GM19099 (cell line): ENCODE data around the gene KCTD15.

Experiments used
- POLR2A ChIP-seq: IDR thresholded peaks from 3 replicates; pipeline ENCODE4 v1.6.1; 2011; ENCODE audit warnings: low read depth; ENCODE audit not compliant: insufficient read length; ENCODE audit errors: extremely low read depth

Gene KCTD15

DNA sequence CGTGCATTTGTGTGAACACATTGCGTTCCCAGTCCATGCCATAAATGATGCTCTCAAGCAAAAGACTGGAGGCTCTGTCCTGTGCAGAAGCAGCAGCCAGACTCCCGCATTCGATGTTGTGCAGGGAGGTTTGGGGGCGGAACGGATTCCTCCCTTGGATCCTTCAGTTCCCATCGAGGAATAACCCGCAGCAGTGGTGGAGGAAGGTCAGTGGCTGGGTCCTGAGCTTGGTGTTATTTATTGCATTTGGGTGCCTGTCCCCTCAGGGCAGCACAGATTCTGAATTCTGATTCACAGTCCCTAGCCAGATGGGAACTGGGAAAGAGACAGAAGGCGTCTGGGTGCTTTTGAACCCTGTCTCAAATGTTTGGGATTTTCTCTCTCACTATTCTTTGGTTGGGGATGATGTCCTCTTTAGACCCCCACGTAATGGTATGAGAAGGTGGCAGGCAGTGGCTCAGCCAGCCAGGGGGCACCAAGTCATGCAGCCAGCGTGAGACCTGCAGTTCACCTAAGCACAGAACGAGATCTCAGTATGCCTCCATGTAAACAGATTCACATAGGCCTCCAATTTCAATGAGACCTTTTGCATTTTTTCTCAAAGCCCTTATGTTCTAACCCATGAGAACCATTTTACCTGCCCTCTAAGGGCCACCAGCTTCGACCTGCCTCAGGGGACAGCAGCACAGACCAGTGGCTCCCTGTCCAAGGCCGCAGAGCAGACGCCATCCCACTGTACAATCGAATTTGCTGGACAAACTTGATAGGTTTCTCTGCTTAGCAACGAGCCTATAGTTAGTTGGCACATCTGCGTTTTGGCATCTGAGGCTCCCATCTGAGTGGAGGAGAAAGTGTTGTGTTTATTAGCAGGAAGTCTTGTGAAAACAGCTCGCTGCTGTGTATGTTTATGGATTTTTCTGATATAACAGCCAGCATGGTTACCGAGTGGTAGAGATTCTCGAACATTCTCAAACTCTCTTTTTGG lies 17.8 kb downstream of the KCTD15 start:
- no peak for TF ChIP-seq POLR2A

DNA sequence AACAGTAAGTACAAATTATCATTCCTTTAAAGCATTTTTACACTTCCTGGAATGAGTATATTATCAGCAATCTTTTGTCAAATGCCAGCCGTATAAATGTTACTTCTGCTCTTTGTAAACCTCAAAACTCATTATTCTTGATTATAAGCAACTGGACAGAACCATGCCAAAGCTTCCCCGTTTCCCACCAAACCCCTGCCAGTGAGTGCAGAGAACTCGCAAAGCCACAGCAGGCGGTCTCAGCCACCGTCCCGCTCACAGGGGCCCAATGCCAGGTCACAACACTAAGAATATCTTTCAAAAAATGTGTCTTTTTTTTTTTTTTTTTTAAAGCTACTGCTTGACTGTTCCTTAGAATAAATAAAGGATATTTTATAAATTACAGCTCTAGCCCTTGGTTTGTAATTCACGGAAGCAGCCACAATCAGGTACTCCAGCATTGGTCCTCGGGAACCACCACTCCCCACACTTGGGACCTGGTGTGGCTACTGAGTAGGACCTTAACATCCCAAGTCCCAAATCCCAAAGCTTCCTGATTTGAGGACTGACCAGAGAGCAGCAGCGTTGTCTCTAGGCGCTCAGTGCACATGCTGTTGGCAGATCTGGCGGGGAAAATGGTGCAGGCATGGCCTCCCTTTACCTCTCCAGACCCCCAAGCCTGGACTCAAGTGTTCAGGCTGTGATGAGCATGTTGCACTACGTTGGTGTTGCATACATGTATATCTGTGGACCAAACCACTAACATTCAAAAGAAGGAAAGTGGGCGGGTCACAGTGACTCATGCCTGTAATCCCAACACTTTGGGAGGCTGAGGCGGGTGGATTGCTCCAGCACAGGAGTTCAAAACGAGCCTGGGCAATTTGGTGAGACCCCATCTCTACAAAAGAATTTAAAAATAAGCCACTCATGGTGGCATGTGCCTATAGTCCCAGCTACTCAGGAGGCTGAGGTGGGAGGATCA lies 19.0 kb downstream of the KCTD15 start:
- no peak for TF ChIP-seq POLR2A

DNA sequence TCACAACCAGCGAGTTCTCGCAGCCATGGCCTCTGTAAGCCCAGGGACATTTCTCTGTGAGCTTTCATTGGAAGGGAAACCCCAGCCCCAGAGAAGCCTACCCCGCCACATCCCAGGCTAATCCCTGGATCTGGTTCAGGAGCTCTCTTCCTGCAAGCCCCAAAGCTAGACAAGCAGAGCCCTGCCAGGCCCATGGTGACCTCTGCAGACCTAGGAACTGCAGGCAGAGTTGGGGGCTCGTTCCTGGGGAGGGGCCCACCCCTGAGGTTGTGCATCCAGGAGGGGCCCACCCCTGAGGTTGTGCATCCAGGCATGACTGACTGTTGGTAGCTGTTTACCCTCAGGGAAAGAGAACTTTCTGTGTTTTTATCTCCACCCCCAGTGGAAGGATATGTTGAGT lies 21.7 kb downstream of the KCTD15 start:
- no peak for TF ChIP-seq POLR2A

DNA sequence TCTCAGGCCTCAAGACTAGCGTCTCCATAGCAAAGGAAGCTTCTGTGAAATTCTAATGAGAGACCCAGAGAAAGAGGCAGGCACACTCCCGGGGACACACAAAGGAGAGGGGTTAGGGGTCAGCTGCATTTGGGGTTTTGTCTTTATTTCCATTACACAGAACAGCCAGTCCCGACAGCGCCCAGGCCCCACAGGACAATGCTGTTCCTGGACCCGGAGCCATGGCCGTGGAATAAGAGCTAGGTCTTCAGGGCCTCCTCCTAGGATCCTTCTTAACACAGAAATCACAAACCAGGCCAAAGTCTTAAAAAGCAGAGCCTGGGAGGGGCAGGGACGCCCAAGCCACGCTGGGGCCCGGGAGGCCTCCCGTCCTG lies 22.8 kb downstream of the KCTD15 start:
- no peak for TF ChIP-seq POLR2A

DNA sequence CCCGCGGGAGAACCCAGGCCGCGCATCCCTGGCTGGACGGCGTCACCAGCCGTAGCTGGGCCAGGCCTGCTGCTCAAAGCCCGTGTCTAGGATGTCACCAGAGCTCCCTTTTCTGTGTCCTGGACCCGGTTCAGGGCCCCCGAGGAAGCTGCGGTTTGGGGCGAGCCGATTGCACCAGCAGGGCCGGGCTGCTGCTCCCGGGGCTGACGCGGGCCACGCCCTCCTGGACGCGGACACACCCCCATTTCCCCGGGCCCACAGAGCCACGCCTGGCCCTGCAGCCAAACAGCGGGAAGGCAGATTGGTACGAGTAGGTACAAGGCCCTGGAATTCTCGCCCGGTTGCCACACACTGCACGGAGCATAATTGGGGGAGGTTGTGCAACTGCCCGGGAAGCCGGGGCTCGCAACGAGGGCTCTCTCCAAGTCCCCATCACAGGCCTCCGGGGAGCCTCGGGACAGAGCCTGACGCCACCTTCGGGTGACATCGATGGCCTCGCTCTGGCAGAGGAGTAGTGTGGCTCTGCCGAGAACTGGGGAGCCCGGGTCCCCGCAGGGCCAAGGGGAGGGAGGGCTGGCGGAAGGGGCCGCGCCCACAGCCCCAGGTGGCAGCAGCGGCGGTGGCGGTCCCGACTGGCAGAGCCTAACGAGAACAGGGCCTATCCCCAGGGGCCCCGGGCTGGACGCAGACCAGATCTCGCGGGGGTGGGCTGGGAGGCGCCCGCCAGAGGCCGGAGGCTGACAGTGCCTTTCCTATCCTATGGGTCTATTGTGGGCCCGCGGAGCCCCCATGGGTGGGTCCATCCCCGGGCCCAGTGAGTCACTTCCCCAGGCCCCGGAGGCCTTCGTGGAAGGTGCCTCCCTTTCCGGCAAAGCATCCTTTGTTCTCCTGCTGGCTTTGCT lies 23.5 kb downstream of the KCTD15 start:
- TF ChIP-seq POLR2A: no peak

DNA sequence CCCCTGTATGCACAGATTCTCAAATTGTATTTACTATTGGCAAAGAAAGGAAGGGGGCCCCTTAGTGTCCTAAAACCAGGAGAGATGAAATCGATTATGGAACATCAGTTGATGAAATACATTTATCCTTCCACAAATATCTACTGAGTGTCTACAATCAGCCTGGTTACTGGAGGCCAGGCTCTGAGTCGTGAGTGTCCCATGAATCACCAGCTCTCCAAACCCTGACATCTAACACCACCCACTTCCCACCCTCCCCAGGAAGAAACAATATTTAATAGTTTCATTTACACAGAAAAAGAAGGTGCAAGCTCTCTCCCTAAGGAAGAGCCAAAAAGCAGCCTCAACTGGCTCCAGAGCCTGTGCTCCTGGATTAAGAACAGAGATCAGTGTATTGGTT lies 25.2 kb downstream of the KCTD15 start:
- TF ChIP-seq POLR2A: no peak

DNA sequence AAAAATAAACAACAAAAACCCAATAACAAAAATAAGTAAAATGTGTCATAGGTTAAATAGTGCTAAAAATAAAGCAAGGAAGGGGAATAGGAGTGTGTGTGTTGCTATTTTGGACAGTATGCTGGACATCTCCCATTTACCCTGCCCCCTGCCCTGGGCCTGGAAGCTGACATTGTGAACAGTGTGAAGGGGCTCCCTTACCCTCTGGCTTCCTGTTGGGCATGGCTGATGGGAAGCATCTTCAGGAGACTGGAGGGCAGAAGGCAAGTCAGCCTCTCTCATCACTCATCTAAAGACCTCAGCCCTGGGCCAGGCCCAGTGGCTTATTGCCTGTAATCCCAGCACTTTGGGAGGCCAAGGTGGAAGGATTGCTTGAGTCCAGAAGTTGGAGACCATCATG lies 26.7 kb downstream of the KCTD15 start:
- no peak for TF ChIP-seq POLR2A

DNA sequence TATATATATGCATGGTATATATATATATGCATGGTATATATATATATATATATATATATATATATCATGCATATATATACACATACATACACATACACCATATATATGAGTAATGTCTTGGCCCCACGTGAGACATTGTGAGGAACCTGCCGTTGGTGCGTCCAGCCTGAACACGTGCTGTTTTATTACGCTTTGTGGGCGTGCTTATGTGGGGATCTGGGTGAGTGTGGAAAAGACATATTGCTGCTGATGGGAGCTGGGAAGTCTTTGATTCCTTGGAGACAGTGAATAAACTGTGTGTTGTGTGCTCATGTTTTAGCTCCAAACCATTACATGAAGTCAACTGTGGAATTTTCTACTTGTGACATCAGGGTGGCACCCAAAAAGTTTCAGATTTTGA lies 28.9 kb downstream of the KCTD15 start:
- no peak for TF ChIP-seq POLR2A

DNA sequence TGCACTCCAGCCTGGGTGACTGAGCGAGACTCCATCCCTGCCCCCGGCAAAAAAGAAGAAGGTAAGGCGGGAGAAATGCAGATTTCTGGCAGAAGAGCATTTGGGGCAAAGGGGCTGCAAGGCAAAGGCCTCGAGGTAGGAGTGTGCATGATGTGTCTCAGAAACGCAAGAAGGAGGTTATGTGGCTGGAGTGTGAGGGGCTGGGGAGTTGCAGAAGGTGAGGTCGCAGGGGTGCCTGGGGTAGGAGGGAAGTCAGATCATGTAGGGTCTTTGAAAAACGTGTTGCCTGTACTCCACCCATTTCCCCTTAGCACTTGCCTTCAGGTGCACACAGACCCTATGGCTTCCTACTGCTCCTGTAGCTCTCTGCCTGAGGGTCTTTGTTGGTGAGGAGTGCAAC lies 29.9 kb downstream of the KCTD15 start:
- no peak for TF ChIP-seq POLR2A

DNA sequence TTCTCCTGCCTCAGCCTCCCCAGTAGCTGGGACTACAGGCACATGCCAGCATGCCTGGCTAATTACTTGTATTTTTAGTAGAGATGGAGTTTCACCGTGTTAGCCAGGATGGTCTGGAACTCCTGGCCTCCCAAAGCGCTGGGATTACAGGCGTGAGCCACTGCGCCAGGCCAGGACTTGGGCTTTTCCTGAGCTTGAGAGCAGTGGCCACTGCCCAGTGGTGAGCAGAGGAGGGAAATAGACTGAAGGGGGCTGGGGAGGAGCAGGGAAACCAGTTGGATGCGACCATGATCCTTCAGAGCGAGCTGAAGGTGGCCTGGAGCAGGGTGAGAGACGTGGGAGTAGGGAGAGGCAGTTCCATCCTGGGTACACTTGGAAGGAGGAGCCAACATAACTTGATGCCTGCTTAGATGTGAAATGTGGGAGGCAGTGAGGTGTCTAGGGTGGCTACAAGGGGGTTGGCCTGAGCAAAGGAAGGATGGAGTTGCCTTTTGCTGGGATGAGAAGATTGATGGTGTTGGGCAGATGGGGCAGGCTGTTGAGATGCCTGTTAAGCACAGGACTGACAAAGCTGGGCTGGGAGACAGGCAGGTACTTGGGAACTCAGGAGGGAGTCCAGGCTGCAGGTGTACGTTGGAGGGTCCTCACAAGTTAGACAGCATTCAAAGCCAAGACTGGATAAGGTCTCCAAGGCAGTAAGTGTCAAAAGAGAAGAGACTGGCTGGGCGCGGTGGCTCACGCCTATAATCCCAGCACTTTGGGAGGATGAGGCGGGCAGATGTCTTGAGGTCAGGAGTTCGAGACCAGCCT lies 31.8 kb downstream of the KCTD15 start:
- no peak for TF ChIP-seq POLR2A

DNA sequence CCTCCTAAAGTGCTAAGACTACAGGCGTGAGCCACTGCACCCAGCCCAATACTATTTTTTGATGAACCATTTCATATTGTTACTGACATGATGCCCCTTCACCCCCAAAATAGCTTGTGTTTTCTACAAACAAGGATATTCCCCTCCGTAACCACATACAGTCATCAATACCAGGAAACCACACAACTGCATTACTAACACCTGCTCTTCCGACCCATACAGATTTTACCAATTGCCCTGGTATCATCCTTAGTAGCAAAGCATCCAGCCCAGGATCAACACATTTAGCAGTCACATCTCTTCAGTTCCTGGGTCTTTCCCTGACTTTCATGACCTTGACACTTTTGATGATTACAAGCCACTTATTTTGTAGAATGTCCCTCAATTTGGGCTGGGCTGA lies 33.6 kb downstream of the KCTD15 start:
- no peak for TF ChIP-seq POLR2A

DNA sequence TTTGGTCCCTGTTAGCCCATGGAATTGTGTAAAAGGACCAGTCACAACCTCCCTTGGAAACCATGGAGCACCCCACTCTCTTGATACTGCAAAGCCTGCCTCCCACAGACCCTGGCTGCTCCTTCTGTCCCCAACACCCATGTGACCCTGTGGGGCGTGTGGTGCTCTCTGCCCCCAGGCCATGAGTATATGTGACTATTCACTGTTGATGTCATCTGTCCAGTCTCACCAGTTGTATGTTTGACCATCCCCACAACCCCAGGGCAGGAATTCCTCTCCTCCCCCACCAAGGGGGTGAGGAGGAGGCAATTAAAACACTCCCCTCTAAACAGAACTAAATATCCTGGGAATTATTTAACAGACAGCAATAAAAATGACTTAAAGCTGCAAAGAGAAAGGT lies 35.2 kb downstream of the KCTD15 start:
- TF ChIP-seq POLR2A: no peak

DNA sequence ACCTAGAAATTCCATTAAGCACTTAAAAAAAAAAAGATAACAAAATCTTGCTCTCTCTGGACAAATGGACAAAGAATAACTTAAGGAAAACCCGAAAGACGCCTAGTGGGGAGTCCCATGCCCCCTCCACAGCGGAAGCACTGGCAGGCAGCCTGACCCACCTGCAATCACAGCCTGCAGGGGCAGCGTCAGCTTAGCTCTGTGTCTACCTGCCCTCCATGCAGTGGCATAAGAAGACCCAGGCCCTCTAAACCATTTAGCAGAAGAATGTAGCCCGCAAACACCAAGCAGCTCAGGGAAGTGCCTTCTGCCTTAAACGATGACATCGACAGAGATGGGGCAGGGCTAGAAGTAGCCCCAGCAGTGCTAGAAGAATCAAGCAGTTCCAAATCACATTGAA lies 36.0 kb downstream of the KCTD15 start:
- TF ChIP-seq POLR2A: no peak

DNA sequence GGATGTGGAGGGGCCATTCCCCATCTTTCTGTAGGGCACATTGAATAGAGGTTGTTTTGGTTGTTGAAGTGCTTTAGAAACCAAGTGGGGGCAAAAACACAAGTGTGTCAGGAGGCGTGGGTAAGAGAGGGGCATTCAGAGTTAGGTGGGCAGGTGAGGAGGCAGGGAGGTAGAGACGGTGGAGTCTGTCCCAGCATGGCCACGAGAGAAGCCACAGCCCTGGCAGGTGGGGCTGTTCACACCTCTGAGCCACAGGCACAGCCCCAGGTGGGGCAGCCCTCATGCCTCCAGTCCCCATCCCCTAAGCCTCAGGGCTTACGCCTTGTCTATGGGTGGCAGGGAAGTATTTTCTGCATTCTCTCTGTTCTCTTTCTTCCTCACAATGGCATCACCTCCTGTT lies 43.7 kb downstream of the KCTD15 start:
- no peak for TF ChIP-seq POLR2A
